Vagina (tissue), 2 donors: Measurements from ENCODE around the gene ARMC9. TPM values are rescaled to one million over a fixed set of nuclear protein-coding genes. Genes with fewer than 3 reads are reported as not detected.

Experiments
- DNase-seq, 2 donors: peaks; one replicate each; pipeline ENCODE4 v3.0.0-alpha.2; 2017; ENCODE audit errors: extremely low spot score in 2 of 2
- H3K27ac ChIP-seq: fragments of 200-600 bp; sonication (generic); one replicate; pipeline ENCODE4 v1.5.1; 2019
- H3K27me3 ChIP-seq: fragments of 200-600 bp; sonication (generic); one replicate; pipeline ENCODE4 v1.5.1; 2019
- H3K36me3 ChIP-seq, 2 donors: fragments of 200-600 bp; sonication (generic); one replicate each; pipeline ENCODE4 v1.5.1; 2017 to 2019
- H3K4me1 ChIP-seq: fragments of 200-600 bp; sonication (generic); one replicate; pipeline ENCODE4 v1.5.1; 2019
- H3K4me3 ChIP-seq, 2 donors: fragments of 200-600 bp; sonication (generic); 1 replicate in 1 of 2; 2 replicates in 1 of 2; pipeline ENCODE4 v1.5.1; 2016 to 2019
- H3K9me3 ChIP-seq: fragments of 200-600 bp; sonication (generic); one replicate; pipeline ENCODE4 v1.5.1; 2019
- POLR2A ChIP-seq, 2 donors: fragments of 450-650 bp; IDR thresholded peaks; one replicate each; pipeline ENCODE4 v1.6.1; 2017; ENCODE audit warnings: antibody characterized with exemption in 2 of 2, mild to moderate bottlenecking in 2 of 2, moderate library complexity in 2 of 2
- POLR2AphosphoS5 ChIP-seq, 2 donors: sonication (generic); formaldehyde crosslinking; IDR thresholded peaks; one replicate each; pipeline ENCODE4 v1.9.0; 2017; ENCODE audit warnings: antibody characterized with exemption in 2 of 2, mild to moderate bottlenecking in 2 of 2, low read depth in 1 of 2; ENCODE audit not compliant: insufficient read depth in 1 of 2
- intact Hi-C: fragments of 100-400 bp; cut with DNase I; formaldehyde crosslinking; loops from one replicate; pipeline ENCODE4 v1.15.1; 2023
- total RNA-seq: library from RNA; depleted of rRNA; stranded (reverse); fragments of >200 nt; gene quantifications from one replicate; pipeline ENCODE4 v1.2.3, GENCODE V29; 2016
- TF ChIP-seq, protein P1 (sequence below), 3 experiments: fragments of 450-650 bp in 2 of 3; fragments of 200-600 bp in 1 of 3; sonication (generic) in 1 of 3; IDR thresholded peaks; one replicate each; pipeline ENCODE4 v1.5.1; 2017 to 2019; ENCODE audit warnings: antibody characterized with exemption in 3 of 3, mild to moderate bottlenecking in 2 of 3, moderate library complexity in 2 of 3

The ARMC9 gene
- total RNA-seq, 1 donor from 2014 or later, result 16.0 TPM

GRCh38 chr2:231379266-231380215 lies 181.1 kb downstream of the ARMC9 start:
- DNase-seq, result no peak
- TF ChIP-seq POLR2A (IDR thresholded peaks at IDR 0.05), result no peak
- TF ChIP-seq, protein P1, sequence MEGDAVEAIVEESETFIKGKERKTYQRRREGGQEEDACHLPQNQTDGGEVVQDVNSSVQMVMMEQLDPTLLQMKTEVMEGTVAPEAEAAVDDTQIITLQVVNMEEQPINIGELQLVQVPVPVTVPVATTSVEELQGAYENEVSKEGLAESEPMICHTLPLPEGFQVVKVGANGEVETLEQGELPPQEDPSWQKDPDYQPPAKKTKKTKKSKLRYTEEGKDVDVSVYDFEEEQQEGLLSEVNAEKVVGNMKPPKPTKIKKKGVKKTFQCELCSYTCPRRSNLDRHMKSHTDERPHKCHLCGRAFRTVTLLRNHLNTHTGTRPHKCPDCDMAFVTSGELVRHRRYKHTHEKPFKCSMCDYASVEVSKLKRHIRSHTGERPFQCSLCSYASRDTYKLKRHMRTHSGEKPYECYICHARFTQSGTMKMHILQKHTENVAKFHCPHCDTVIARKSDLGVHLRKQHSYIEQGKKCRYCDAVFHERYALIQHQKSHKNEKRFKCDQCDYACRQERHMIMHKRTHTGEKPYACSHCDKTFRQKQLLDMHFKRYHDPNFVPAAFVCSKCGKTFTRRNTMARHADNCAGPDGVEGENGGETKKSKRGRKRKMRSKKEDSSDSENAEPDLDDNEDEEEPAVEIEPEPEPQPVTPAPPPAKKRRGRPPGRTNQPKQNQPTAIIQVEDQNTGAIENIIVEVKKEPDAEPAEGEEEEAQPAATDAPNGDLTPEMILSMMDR (IDR thresholded peaks at IDR 0.05), result no peak
- Histone ChIP-seq H3K27me3 (no peaks in the 10 kb centered on the region), H3K27ac (no peak overlapping the region), H3K9me3 (no peaks in the 10 kb centered on the region), H3K4me3 (no peak overlapping the region), H3K36me3 (no peaks in the 10 kb centered on the region), H3K4me1 (no peaks in the 10 kb centered on the region)
- intact Hi-C loops, result no loop called here

DNA sequence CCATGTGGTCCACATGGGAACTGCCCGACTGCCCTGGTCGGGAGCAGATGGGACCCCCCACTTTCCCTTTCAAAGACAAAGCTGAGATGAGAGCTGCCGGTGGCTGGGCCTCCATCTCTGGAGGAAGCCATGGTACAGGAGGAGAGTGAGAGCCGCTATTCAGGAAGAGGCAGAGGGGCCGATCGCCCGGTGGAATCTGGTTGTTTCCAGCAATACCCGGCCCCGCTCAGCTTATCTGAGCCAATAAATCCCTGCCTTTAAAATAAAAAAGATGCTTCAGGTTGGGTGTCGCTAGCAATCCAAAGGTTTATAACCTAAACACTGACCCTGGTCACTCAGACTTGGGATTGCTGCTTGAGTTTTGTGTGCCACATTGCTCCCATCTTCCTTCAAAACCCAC lies 181.9 kb downstream of the ARMC9 start:
- TF ChIP-seq POLR2AphosphoS5 (IDR thresholded peaks at IDR 0.05; ENCODE audit: insufficient read depth in 1 of 2, low read depth in 1 of 2) (no peak), POLR2A (IDR thresholded peaks at IDR 0.05) (no peak)
- TF ChIP-seq, protein P1 (IDR thresholded peaks at IDR 0.05), result no peak
- H3K27me3 ChIP-seq, result no peaks in the 10 kb centered on the region
- H3K36me3 ChIP-seq, result no peaks in the 10 kb centered on the region
- DNase-seq, result no peak
- no peak overlapping the region for H3K27ac ChIP-seq
- H3K4me3 ChIP-seq, result no peak overlapping the region
- intact Hi-C loops, result no loop called here
- H3K4me1 ChIP-seq, result no peaks in the 10 kb centered on the region
- no peaks in the 10 kb centered on the region for H3K9me3 ChIP-seq

- Histone ChIP-seq H3K9me3 (no peaks in the 10 kb centered on the region), H3K27ac (no peak overlapping the region), H3K4me3 (no peak overlapping the region), H3K4me1 (no peaks in the 10 kb centered on the region), H3K36me3 (no peaks in the 10 kb centered on the region), H3K27me3 (no peaks in the 10 kb centered on the region)
- intact Hi-C loops, result no loop called here
- no peak for DNase-seq
- TF ChIP-seq, protein P1 (IDR thresholded peaks at IDR 0.05), result no peak
- TF ChIP-seq POLR2A (IDR thresholded peaks at IDR 0.05) (no peak), POLR2AphosphoS5 (IDR thresholded peaks at IDR 0.05; ENCODE audit: insufficient read depth in 1 of 2, low read depth in 1 of 2) (no peak)
Measured at GRCh38 chr2:231380991-231381847, 182.8 kb downstream of the ARMC9 start.

DNA sequence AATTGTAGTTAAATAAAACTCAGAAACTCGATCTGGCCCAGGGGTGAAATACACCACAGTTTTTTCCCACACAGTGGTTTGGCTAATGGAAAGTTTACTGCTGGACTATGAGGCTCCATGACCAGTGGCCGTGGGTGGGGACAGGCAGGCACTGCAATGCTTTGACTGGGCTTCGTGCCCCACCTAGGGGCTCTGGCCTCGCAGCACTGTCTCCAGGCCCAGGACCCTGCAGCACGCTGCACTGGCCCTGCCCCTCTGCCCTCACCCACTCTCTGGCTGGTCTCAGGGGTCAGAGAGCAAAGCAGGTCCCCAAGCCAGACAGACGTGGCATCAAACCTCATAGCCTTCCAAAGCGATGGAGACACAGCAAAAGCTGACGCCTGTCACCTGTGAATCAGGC lies 183.7 kb downstream of the ARMC9 start:
- Histone ChIP-seq H3K4me3 (no peak overlapping the region), H3K36me3 (no peaks in the 10 kb centered on the region), H3K9me3 (no peaks in the 10 kb centered on the region), H3K4me1 (no peaks in the 10 kb centered on the region), H3K27me3 (no peaks in the 10 kb centered on the region), H3K27ac (no peak overlapping the region)
- no peak for DNase-seq
- intact Hi-C loops, result no loop called here
- TF ChIP-seq POLR2AphosphoS5 (IDR thresholded peaks at IDR 0.05; ENCODE audit: insufficient read depth in 1 of 2, low read depth in 1 of 2), result no peak
- TF ChIP-seq POLR2A (IDR thresholded peaks at IDR 0.05), result no peak
- TF ChIP-seq, protein P1 (IDR thresholded peaks at IDR 0.05), result no peak
